HEK293T (cell line): ENCODE results near the gene CPLANE2.

Source experiments
- ARNT ChIP-seq: fragments of 450-650 bp; IDR thresholded peaks from 2 replicates; pipeline ENCODE4 v1.6.1; 2017; ENCODE audit warnings: mild to moderate bottlenecking
- BHLHE40 ChIP-seq: fragments of 450-650 bp; IDR thresholded peaks from 2 replicates; pipeline ENCODE4 v1.6.1; 2016; ENCODE audit warnings: mild to moderate bottlenecking, moderate library complexity, borderline replicate concordance
- CTBP1 ChIP-seq: fragments of 450-650 bp; IDR thresholded peaks from 2 replicates; pipeline ENCODE4 v1.6.1; 2016; ENCODE audit warnings: borderline replicate concordance
- ELF4 ChIP-seq: fragments of 450-650 bp; IDR thresholded peaks from 2 replicates; pipeline ENCODE4 v1.6.1; 2017; ENCODE audit warnings: antibody characterized with exemption
- FOXA1 ChIP-seq: fragments of 450-650 bp; IDR thresholded peaks from 2 replicates; pipeline ENCODE4 v1.6.1; 2016; ENCODE audit warnings: mild to moderate bottlenecking
- FOXM1 ChIP-seq: fragments of 450-650 bp; IDR thresholded peaks from 2 replicates; pipeline ENCODE4 v1.6.1; 2017; ENCODE audit warnings: mild to moderate bottlenecking, borderline replicate concordance
- HDGF ChIP-seq: fragments of 450-650 bp; IDR thresholded peaks from 2 replicates; pipeline ENCODE4 v1.6.1; 2017; ENCODE audit warnings: antibody characterized with exemption, borderline replicate concordance
- L3MBTL2 ChIP-seq: fragments of 450-650 bp; conservative IDR thresholded peaks from 2 replicates; pipeline ENCODE4 v1.6.1; 2016; ENCODE audit warnings: mild to moderate bottlenecking
- NFRKB ChIP-seq: fragments of 450-650 bp; IDR thresholded peaks from 2 replicates; pipeline ENCODE4 v1.6.1; 2016; ENCODE audit warnings: mild to moderate bottlenecking, moderate library complexity
- SP1 ChIP-seq: fragments of 450-650 bp; IDR thresholded peaks from 2 replicates; pipeline ENCODE4 v1.6.1; 2017
- SUZ12 ChIP-seq: fragments of 450-650 bp; IDR thresholded peaks from 2 replicates; pipeline ENCODE4 v1.6.1; 2016; ENCODE audit warnings: mild to moderate bottlenecking
- ZNF384 ChIP-seq: fragments of 450-650 bp; IDR thresholded peaks from 2 replicates; pipeline ENCODE4 v1.6.1; 2016
- TF ChIP-seq, protein P1 (sequence below): fragments of 450-650 bp; IDR thresholded peaks from 2 replicates; pipeline ENCODE4 v1.6.1; 2016

DNA sequence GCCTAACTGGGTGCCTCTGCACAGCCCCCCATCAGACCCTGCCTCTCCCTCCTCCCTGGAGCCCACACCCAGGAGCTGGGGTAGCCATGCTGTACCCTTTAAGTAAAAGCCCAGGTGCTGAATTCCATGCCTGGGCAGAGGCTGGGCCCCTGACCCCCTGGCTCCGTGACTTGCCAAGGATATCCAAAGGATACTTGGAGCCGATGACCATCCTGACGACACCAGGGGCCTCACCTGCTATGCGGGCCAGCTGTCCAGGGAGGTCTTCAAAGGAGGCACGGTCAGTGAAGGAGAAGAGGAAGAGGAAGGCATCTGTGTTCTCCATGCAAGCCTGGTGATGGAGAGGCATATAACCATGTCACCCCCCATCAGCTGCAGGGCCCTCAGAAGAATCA, 4.7 kb downstream of the CPLANE2 start:
- no peak for TF ChIP-seq SUZ12
- TF ChIP-seq FOXA1, result no peak
- no peak for TF ChIP-seq CTBP1
- no peak for TF ChIP-seq FOXM1
- TF ChIP-seq, protein P1, sequence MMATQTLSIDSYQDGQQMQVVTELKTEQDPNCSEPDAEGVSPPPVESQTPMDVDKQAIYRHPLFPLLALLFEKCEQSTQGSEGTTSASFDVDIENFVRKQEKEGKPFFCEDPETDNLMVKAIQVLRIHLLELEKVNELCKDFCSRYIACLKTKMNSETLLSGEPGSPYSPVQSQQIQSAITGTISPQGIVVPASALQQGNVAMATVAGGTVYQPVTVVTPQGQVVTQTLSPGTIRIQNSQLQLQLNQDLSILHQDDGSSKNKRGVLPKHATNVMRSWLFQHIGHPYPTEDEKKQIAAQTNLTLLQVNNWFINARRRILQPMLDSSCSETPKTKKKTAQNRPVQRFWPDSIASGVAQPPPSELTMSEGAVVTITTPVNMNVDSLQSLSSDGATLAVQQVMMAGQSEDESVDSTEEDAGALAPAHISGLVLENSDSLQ, result no peak
- TF ChIP-seq BHLHE40, result no peak
- TF ChIP-seq ELF4, result no peak
- TF ChIP-seq L3MBTL2, result no peak
- TF ChIP-seq SP1, result no peak
- TF ChIP-seq ARNT, result no peak
- TF ChIP-seq ZNF384, result no peak
- TF ChIP-seq NFRKB, result no peak
- no peak for TF ChIP-seq HDGF
